Camera-type eye (tissue), 1 donor: ENCODE results near the gene TNFSF12. TPM values are rescaled to one million over a fixed set of nuclear protein-coding genes. Genes with fewer than 3 reads are reported as not detected.

Source experiments
- total RNA-seq: library from RNA; depleted of rRNA; stranded (reverse); fragments of >200 nt; gene quantifications from one replicate; pipeline ENCODE4 v1.2.3, GENCODE V29; 2014

TNFSF12 gene, protein sequence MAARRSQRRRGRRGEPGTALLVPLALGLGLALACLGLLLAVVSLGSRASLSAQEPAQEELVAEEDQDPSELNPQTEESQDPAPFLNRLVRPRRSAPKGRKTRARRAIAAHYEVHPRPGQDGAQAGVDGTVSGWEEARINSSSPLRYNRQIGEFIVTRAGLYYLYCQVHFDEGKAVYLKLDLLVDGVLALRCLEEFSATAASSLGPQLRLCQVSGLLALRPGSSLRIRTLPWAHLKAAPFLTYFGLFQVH
- total RNA-seq: 16.2 TPM

DNA sequence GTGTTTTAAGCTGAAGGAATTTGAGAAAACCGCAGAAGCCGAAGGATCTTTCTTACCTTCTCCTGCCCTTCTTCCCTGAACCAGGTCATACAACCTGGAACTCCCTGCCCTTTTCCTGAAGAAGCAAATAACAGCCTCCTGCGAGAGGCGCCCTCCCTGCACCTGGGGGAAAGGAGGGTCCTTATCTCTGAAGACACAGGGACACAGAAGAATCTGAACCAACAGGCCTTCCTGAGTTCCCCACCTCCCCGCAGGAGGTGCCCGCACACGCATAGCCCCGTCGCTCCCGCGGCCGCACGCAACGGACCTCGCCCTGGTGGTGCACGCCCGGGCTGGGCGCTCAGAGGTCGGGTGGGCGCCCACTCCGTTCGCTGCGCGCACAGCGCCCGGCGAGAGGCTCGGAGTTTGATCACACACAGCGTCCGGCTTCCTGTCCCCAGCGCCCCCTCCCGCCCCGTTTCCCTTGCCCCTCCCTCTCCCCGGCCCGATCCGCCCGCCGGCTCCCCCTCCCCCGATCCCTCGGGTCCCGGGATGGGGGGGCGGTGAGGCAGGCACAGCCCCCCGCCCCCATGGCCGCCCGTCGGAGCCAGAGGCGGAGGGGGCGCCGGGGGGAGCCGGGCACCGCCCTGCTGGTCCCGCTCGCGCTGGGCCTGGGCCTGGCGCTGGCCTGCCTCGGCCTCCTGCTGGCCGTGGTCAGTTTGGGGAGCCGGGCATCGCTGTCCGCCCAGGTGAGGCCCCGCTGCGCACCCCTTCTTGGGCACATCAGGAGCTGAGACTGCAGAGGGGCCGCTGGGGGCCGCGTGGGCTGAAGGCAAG lies at the start of gene TNFSF12:
Gene TNFSF12, plus strand, starts transcription at position 474 of the 816 bp plus-strand sequence. Its CDS starts 96 bp downstream, at position 570.

DNA sequence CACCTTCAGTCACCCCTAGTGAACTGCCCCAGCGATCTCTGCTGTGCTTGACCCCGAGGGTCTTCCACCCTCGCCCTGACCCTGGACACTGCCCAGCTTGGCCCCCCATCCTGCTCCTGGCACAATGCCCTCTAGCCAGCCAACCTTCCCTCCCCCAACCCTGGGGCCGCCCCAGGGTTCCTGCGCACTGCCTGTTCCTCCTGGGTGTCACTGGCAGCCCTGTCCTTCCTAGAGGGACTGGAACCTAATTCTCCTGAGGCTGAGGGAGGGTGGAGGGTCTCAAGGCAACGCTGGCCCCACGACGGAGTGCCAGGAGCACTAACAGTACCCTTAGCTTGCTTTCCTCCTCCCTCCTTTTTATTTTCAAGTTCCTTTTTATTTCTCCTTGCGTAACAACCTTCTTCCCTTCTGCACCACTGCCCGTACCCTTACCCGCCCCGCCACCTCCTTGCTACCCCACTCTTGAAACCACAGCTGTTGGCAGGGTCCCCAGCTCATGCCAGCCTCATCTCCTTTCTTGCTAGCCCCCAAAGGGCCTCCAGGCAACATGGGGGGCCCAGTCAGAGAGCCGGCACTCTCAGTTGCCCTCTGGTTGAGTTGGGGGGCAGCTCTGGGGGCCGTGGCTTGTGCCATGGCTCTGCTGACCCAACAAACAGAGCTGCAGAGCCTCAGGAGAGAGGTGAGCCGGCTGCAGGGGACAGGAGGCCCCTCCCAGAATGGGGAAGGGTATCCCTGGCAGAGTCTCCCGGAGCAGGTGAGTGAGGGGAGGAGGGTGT lies 9.9 kb downstream of the TNFSF12 start, which contains the start of gene TNFSF13:
Gene TNFSF13, plus strand, starts transcription at position 207 of the 776 bp plus-strand sequence. Its CDS starts 290 bp downstream, at position 497.

DNA sequence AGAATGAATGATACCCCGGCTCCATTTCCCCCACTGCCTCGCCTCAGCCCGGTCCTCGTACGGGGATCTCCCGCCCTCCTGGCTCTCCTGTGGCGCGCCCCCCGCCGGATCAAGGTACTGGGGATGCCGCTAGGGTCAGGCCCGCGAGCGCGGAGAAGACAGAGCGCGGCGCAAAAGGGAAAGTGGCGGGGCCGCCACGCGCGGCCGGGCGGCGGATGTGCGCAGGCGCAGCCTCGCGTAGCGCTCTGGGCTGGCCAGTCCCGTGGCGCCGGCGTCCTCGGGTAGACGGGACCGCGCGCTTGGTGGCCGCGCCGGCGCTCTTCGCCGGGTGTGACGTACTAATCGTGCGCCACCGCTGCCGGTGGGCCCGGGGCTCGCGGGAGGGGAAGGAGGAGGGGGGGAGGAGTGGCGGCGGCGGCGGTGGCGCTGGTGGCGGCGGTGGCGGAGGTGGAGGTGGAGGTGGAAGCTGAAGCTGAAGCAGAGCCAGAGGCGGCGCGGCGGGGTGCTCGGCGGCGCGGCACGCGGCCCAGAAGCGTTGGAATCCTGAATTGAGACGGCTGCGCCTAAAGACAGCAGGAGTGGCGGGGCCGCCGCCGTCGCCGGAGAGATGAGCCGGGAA lies 12.8 kb downstream of the TNFSF12 start, which contains the start of gene SENP3:
Gene SENP3, plus strand, starts transcription at position 331 of the 619 bp plus-strand sequence. CDS start 1,158 bp downstream, outside the sequence.

DNA sequence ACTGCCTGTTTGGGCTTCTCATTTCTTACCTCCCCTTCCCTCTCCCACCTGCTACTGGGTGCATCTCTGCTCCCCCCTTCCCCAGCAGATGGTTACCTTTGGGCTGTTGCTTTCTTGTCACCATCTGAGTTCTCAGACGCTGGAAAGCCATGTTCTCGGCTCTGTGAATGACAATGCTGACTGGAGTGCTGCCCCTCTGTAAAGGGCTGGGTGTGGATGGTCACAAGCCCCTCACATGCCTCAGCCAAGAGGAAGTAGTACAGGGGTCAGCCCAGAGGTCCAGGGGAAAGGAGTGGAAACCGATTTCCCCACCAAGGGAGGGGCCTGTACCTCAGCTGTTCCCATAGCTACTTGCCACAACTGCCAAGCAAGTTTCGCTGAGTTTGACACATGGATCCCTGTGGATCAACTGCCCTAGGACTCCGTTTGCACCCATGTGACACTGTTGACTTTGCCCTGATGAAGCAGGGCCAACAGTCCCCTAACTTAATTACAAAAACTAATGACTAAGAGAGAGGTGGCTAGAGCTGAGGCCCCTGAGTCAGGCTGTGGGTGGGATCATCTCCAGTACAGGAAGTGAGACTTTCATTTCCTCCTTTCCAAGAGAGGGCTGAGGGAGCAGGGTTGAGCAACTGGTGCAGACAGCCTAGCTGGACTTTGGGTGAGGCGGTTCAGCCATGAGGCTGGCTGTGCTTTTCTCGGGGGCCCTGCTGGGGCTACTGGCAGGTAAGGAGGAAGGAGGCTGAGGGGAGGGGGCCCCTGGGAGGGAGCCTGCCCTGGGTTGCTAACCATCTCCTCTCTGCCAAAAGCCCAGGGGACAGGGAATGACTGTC lies 30.4 kb downstream of the TNFSF12 start, which contains the start of gene CD68:
Gene CD68, plus strand, starts transcription at position 638 of the 833 bp plus-strand sequence. Its CDS starts 40 bp downstream, at position 678.

DNA sequence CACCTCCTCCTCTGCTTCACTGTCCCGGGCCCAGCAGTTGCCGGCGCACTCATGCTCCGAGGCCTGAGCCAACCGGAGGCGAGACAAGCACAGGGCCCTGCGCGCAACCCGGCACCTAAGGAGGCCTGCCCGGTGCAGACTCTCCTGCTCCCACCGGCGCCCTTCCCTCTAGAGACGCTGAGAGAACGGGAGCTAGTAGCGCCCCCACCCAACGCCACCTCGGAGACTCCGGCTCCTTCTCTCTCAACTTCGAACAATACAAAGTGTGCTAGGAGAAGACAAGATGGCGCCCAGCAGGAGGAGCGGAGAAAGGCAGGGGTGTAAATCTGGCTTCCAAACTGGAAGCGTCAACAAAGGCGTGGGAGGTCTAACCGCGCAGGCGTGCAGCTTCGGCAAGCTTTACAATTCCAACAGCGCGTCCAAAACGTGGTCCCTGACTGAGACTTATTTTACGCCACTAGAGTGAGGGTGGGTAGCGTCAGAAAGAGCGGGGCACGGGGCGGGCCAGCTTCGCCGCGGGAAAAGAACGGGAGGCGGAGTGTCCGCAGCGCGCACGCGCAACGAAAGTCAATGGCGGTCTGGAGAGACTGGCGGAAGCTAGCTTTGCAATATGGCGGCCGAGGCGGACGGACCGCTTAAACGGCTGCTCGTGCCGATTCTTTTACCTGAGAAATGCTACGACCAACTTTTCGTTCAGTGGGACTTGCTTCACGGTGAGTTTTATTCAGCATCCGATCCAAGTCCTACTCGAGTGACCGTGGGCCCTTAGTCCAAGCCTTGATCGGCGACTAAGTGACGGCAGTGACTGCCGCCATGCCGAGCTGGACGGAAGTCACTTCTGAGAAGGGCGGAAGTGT lies 34.6 kb downstream of the TNFSF12 start, which contains the start of gene MPDU1:
Gene MPDU1, plus strand, starts transcription at position 600 of the 857 bp plus-strand sequence. Its CDS starts 11 bp downstream, at position 611.

DNA sequence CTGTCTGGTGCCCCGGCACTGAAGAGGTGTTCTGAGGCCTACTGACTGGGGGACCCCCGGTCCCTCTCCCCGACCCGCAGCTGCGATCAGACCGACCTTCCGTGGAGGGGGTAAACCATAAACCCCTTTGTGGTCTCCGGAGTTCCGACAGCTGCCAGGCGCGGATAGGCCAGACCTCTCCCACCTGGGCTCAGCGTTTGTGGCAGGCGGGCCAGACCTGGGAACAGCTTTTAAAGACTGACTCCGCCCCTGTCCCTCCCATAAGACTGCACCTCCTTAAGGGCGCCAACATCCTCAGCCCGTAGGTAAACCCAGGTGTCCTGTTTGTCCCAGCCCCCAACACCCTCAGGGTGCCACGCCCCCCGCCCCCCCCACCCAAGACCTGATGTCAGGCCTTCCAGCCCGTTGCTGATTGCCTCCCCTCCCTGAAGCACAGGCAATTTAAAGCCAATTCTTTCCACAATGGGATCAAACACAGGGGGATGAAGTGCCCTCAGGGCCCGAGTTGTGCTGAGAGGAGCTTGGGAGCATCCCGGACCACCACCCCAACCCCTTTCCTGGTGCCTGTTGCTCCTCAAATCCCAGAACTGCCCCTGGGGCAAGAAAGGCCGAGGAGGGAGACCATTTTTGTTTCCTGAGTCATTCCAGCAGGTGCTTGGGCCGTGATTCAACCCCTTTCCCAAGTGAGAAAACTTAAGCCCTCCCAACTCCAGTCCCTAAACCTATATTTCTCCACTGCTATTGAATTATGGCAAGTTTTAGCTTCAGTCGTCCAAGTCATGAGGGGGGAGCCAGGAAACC lies 41.2 kb downstream of the TNFSF12 start, which contains the start of gene SOX15:
Gene SOX15, minus strand, starts transcription at position 204 of the 801 bp plus-strand sequence. CDS start 418 bp downstream, outside the sequence.

Other genes with a start within 250 kb of the TNFSF12 start
- gene EIF5A, start 241.4 kb upstream of the TNFSF12 start, total RNA-seq: 138 TPM
- gene GPS2, start 233.7 kb upstream of the TNFSF12 start, total RNA-seq: 43.4 TPM
- 38.8 TPM for gene NEURL4, start 219.7 kb upstream of the TNFSF12 start, total RNA-seq
- 6.2 TPM for gene ACAP1, start 212.5 kb upstream of the TNFSF12 start, total RNA-seq
- 4.5 TPM for gene KCTD11, start 196.9 kb upstream of the TNFSF12 start, total RNA-seq
- not detected for gene TMEM95, start 193.9 kb upstream of the TNFSF12 start, total RNA-seq
- gene TNK1, start 168.0 kb upstream of the TNFSF12 start, total RNA-seq: 2.4 TPM
- 12.8 TPM for gene PLSCR3, start 154.5 kb upstream of the TNFSF12 start, total RNA-seq
- 27.9 TPM for gene TMEM256, start 145.0 kb upstream of the TNFSF12 start, total RNA-seq
- gene NLGN2, start 141.2 kb upstream of the TNFSF12 start, total RNA-seq: 36.2 TPM
- not detected for gene SPEM1, start 128.7 kb upstream of the TNFSF12 start, total RNA-seq
- not detected for gene SPEM2, start 123.4 kb upstream of the TNFSF12 start, total RNA-seq
- gene SPEM3, start 120.2 kb upstream of the TNFSF12 start, total RNA-seq: not detected
- gene TMEM102, start 113.6 kb upstream of the TNFSF12 start, total RNA-seq: 1.0 TPM
- 7.1 TPM for gene FGF11, start 109.5 kb upstream of the TNFSF12 start, total RNA-seq
- 17.8 TPM for gene CHRNB1, start 104.0 kb upstream of the TNFSF12 start, total RNA-seq
- gene ZBTB4, start 69.4 kb upstream of the TNFSF12 start, total RNA-seq: 35.8 TPM
- not detected for gene SLC35G6, start 67.6 kb upstream of the TNFSF12 start, total RNA-seq
- 114 TPM for gene POLR2A, start 64.7 kb upstream of the TNFSF12 start, total RNA-seq
- gene TNFSF13, start 9.7 kb downstream of the TNFSF12 start, total RNA-seq: 7.6 TPM
- 54.2 TPM for gene SENP3, start 12.9 kb downstream of the TNFSF12 start, total RNA-seq
- gene CD68, start 30.6 kb downstream of the TNFSF12 start, total RNA-seq: 5.9 TPM
- 68.1 TPM for gene MPDU1, start 34.8 kb downstream of the TNFSF12 start, total RNA-seq
- 3.2 TPM for gene SOX15, start 41.0 kb downstream of the TNFSF12 start, total RNA-seq
- gene FXR2, start 65.8 kb downstream of the TNFSF12 start, total RNA-seq: 43.2 TPM
- 41.5 TPM for gene SAT2, start 78.8 kb downstream of the TNFSF12 start, total RNA-seq
- 1.3 TPM for gene SHBG, start 81.1 kb downstream of the TNFSF12 start, total RNA-seq
- gene ATP1B2, start 101.9 kb downstream of the TNFSF12 start, total RNA-seq: 62.5 TPM
- 27.9 TPM for gene TP53, start 138.4 kb downstream of the TNFSF12 start, total RNA-seq
- 5.6 TPM for gene WRAP53, start 139.4 kb downstream of the TNFSF12 start, total RNA-seq
- 10.0 TPM for gene EFNB3, start 156.1 kb downstream of the TNFSF12 start, total RNA-seq
- gene DNAH2, start 168.7 kb downstream of the TNFSF12 start, total RNA-seq: 0.60 TPM